HG03045 (cell line): ENCODE data around the gene HIC1.
A peak's percentile ranks its signal among the peaks of the same experiment; 100 is the strongest.
"Not testable (repeated sequence)": the region's sequence is repeated elsewhere in the genome, so short reads cannot be mapped to it uniquely, and the experiment has no call there.

Experiments
- ATAC-seq: cut with Tn5 transposase; IDR thresholded peaks from one replicate; pipeline ENCODE4 v1.9.1; 2021; ENCODE audit warnings: mild to moderate bottlenecking, moderate library complexity; ENCODE audit not compliant: unreplicated experiment

The HIC1 gene, protein sequence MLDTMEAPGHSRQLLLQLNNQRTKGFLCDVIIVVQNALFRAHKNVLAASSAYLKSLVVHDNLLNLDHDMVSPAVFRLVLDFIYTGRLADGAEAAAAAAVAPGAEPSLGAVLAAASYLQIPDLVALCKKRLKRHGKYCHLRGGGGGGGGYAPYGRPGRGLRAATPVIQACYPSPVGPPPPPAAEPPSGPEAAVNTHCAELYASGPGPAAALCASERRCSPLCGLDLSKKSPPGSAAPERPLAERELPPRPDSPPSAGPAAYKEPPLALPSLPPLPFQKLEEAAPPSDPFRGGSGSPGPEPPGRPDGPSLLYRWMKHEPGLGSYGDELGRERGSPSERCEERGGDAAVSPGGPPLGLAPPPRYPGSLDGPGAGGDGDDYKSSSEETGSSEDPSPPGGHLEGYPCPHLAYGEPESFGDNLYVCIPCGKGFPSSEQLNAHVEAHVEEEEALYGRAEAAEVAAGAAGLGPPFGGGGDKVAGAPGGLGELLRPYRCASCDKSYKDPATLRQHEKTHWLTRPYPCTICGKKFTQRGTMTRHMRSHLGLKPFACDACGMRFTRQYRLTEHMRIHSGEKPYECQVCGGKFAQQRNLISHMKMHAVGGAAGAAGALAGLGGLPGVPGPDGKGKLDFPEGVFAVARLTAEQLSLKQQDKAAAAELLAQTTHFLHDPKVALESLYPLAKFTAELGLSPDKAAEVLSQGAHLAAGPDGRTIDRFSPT

DNA sequence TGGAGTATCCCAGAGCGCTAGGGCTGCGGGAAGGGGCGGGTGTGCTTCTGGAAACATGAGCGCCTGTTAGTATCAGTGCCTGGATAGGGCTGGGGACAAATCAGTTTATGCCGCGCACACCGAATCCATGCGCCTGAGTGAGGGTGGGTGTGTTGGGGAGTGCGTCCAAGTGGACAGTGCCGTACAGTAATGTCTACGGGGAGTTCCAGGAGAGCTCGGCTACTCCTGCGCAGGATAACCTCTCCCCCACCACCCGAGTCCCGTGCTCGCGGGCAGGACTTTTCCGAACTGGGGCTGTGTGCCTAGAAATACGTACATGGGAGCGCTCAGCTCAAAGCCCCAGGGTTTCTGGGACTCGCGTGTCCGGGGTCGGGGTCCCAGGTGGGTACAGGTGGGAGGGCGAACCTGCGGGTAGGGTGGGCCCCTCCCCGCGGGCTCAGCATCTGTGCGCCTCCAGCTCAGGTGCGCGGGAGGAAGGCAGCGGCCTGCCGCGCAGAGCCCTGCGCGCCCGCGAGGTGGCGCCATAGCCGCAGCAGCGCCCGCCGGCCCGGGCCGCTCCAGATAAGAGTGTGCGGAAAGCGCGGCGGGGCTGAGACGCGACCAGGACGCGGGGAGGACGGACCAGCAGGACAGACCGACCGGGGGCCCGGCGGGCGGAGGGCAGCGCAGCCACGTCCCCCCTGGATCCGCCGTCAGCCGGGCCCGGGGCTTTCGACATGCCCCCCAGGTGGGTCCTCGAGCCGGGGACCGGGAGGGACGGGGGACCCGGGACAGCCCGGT is at the start of gene HIC1:
TSS of gene HIC1 (plus strand) at position 592 of the 780 bp plus-strand sequence. CDS start 1,588 bp downstream, outside the sequence.
- peak; percentile 25 for ATAC-seq

DNA sequence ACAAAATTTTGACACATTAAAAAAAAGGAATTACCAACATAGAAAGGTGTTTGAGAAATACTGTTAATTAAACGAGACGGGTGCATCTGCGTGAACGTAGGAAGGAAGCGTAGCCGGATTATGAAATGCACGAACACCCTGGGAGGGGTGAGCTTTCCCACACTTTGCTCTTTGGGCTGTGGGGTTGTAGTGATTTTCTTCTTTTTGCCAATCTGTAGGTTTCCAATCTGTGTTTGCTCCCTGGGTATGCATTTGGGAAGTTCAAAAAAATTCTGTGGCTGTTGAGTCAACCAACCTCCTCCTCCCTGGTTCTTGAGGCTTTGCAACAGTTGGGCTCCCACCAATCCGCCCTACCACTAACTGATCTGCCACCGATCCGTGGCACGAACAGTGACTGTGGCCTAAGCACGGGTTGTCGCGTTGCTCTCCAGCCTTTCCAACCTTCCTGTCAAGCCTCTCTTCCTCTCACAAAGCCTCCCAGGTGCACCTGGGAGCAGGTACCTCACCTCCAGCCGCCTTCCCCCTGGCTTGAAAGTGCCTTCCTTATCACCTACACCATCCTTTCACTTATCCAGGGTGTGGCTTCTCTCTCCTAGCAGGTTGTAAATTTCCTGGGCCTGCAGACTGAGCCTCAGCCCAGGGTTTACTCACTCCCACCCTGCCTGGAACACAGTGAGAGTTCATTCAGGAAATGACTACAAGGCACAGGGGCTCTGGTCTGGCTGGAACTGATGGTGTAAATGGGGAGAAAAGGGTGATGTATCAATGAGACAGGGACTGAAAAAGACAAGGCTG is 46.4 kb upstream of the HIC1 start:
- no peak for ATAC-seq

DNA sequence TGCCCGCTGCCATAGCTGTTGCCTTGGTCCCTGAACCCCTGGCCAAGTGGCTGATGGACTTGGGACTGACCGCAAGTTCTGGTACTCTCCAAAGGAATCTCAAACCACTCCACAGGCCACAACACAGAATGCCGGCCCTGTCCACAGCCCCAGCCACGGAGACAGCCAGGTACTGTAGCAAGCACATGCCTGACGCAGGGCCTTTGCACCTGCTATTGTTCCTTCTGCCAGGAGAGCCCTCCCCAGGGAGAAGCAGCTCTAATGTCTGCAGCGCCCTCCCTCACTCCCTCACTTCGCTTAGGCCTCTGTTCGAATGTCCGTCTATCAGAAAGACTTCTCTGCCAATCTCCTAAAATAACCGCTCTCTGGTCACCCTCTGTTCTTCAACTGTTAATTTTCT is 45.2 kb upstream of the HIC1 start:
- no peak for ATAC-seq

DNA sequence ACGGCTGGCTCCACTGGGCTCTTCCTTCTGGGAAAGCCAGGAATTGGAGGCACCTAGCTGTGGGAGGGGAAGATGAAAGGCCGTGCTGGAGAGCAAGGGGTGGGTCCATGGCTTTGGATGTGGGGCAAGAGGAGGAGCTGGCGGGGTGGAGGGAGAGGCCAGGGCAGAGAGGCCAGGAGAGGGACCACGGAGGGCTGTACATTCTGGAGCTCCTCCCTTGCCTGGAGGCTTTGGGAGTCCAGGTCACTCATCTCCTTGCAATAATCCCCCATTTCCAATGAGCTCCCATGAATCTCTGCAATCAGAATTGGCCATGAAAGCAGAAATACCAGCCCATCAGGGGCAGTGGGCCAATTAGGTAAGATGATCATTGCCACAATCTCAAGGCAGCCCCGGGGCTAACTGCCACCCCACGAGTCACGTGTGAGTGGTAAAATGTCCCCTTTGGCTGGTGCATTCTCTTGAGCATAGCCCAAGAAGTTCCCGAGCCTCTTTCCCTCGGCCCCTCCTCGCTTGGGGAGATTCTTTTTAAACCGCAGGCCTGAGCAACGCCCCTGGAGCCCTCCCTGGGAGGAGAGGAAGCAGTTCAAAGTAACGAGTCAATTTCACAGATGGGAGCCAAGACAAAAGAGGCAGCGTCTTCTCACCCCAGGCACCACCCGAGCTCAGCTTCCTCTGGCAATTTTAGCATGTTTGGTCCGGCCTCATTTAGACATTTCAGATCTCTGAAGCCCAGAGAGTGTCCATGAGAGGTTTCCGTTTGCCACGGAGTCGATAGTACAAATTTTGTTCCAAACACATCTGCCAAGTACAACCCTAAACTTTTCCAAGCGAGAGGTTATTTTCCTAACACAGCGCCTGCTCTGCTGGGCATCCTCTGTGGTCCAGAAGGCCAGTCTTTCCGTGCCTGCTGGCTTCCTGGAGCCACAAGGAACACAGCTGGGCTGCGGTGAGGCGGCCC is 43.2 kb upstream of the HIC1 start:
- ATAC-seq: no peak

DNA sequence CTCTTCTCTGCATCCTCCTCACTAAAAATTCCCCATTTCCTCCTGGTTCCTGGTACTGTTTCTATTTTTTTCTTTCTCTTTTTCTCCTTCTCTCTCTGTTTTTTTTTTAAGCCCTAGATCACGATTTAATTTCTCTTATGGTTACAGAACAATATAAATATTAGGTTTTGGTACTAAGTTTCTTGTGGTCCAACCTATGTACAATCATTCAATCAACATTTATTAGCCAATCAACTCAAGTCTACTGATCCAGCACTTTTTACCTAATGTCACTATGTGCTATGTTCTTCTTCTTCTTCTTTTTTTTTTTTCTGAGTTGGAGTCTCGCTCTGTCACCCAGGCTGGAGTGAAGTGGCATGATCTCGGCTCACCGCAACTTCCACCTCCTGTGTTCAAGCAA is 42.4 kb upstream of the HIC1 start:
- ATAC-seq: no peak

DNA sequence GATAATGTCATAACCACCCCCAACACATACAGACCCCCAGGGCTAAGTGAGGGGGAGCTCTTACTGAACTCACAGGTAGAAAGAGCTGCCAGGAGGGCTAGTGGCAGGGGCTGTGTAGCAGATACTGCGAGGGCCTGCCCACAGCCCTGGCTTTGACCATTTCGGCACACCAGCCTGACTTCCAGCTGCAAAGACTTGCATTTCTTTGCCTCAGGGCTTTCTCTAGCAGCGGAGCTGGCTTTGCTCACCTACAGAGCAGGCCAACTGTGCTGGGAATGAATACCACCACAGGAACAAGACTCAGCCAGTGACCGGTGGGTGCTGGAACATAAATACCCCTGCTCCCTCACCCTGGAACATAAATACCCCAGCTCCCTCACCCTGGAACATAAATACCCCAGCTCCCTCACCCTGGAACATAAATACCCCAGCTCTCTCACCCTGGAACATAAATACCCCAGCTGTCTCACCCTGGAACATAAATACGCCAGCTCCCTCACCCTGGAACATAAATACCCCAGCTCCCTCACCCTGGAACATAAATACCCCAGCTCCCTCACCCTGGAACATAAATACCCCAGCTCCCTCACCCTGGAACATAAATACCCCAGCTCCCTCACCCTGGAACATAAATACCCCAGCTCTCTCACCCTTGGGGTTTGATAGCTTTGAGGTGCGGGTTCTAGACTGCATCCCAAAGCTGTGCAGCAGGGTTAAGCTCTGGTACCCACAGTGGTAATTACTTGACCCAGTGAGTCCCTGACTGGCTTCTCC is 41.5 kb upstream of the HIC1 start:
- ATAC-seq: not testable (repeated sequence)

DNA sequence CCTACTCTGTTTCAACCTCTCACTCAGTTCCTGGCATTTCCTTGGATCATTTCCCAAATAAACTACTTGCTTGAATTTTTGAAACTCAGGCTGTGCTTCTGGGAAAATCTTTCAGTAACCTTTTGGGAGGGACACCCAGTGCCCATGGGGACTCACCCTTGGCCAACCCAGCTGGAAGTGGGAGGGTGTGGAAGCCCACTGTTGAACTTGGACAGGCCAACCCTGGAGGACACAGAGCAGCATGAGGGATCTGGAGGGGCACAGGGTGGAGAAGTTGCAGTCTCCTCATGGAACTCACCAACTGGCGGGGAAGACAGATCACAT is 40.9 kb upstream of the HIC1 start:
- ATAC-seq: no peak

DNA sequence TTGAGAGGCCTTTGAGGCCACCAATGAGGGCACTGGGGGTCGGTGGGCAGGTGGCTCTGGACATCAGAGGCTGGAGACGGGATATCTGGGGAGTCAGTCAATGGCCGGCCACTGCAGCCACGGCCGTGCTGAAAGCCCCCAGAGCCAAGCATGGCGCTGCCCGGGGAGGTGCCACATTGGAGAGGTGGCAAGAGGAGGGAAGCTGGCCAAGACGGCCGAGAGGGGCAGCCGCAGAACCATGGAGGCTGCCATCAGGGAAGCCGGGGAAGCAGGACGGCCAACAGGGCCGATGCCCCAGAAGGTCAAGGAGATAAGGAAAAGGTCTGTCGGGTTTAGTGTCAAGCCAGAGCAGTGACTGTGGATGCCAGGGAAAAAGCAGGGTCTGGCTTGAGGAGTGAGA is 39.6 kb upstream of the HIC1 start:
- ATAC-seq: no peak

DNA sequence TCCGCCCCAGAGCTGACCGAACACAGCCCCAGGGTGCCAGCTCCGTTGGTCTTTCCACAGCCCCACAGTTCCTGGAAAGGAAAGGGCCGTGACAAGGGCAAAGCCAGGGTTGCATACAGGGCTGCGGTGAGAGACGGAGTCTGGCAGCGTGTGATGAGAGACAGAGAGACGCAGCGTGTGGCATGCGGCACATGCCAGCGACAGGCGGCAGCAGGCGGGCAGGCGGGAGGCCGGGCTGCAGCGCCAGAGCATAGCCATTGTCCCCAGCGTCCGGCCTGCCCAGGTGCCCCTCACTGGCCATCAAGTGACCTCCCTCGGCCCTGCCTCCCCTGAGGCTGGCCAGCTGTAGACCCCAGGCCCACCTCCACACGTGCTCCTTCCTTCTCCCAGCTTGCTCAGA is 38.4 kb upstream of the HIC1 start:
- no peak for ATAC-seq

DNA sequence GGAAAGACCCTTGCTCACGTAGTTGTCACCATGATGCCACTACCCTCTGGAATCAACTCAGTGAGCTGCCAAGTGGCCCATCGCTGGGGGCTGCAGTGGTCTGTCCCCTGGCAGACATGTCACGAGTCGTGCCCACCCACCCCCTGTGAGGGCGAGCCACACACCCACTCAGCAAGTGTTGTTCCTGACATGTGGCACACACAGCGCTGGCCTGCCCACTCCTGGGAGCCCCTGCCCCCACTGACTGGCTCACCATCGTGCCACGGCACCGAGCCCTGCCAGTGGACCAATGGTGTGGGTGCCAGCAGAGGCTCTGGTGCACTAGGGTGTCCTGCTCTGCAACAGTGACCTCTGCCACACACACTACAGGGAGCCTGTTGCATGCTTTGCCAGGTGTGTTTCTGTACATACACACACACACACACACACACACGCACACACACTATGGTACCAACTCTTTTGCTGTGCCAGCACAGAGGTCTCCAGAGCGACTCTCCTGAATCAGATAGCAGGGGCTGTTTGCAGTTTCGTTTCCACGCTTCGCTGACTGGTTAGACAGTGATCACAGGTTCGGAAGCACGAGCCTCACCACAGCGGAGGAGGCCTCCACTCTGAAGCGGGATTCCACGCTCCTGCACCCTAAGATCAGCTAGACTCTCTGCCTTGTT is 37.5 kb upstream of the HIC1 start:
- no peak for ATAC-seq

DNA sequence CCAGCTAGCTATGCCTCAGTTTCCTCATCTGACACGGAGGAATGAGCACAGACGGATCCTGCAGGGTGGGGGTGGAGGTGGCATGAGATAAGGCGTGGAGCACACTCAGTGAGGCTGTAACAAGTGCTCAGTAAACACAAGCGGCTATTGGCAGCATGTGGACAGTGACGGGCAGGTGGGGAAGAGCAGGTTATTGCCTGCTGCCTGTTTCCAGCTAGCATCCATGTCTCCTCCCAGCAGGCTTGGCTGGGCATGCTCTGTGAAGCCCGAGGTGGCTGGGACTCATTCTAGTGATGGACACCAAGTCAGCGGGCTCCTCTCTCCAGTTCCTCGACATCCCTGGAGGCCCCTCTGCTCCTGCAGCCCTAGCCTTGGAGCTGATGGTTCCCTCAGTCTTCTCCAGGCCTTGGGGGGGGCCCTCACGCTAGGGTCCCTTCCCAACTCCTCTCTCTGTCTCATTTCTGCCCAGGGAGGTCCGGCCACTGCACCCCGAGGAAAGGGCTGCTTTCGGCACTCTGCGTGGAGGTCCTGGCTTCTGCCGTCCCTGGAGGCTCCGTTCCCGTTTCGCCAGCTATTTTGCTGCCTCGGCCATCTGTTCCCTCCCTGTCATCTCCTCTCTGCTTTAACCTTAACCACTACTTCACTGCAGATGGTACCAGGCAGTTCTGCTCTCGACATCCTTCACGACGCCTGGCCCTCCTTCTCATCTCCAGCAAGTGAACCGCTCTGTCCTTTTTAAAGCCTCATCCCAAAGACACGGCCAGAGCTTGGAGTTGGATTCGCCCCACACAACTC is 36.0 kb upstream of the HIC1 start:
- no peak for ATAC-seq

DNA sequence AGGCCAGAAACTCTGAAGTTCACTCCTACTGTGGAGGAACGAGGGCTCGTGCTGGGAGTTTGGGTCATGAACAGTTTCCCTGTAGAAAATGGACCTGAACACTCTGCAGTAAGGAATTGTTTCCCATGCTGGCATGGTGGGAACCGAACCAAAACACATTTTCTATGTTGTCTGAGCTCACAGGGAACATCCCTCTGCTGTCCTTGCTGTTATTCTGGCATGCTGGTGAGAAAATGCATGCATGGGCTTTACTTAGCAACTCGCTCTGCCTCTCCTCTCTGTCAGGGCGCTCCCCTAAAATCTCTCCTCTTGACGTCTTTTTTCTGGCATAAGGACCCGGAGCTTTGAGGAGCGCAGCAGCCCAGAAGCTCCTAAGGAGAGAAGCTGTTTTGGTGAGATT is 35.2 kb upstream of the HIC1 start:
- no peak for ATAC-seq

DNA sequence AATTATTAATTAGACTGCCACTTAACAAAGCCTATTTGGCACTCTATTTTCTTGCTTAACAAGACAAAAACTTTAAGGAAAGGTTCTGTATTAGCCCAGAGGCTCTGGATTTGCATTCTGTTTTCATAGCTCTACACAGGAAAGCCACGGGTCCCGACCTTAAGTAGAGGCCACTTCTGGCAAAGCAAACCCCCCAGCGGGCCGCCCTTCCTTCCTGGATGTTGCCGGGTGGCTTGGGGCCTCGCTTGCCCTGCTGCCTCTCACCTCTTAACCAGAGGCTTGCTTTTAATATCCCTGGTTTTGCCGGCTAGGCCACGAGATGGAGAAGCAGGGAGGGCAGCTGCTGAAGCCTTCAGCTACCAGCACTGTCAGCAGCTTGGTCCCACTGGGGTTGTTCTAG is 34.2 kb upstream of the HIC1 start:
- ATAC-seq: no peak

DNA sequence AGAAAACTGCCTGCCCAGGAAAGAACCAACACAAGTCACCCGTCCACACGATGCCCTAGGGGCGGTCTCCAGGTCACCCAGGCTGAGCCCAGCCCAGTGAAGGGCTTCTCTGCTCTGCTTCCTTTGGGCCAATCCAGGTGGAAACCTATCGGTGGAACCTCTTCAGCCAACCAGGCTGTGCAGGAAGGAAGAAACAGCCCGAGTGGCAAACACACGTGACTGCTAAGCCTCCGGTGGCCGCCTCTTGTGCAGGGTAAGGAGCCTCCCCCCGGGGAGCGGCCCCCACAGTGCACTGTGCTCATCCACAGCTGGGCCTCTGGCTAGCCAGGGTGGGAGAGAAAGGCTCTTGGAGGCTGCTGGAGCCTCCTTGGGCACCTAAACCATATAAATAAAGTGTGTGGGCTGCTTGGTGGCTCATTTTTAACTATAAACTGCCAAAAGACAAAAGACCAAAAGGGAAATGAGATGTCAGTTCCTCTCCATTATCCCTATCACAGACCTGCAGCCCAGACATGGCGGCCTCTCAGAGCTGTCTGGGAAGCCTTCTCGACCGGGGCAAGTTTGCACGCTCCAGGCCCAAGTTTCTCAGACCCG is 32.2 kb upstream of the HIC1 start:
- ATAC-seq: no peak

DNA sequence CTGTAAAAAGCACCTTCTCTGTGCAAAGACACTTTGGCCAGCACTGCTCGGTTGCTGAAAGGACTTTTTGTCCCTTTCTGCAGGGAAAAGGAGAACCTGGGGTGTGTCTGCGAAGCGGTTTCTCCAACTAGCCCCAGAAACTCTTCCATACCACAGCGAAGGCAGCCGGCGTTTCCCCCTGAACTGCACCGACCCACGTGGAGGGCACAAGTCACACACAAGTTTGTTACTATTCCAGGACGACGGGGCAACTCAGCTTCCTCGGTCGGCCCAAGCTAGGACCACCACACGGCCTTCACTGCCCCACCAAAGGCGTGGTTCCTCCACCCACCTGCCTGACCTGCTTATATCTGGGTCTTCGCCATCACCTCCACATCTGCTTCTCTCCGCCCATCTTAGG is 31.6 kb upstream of the HIC1 start:
- no peak for ATAC-seq

DNA sequence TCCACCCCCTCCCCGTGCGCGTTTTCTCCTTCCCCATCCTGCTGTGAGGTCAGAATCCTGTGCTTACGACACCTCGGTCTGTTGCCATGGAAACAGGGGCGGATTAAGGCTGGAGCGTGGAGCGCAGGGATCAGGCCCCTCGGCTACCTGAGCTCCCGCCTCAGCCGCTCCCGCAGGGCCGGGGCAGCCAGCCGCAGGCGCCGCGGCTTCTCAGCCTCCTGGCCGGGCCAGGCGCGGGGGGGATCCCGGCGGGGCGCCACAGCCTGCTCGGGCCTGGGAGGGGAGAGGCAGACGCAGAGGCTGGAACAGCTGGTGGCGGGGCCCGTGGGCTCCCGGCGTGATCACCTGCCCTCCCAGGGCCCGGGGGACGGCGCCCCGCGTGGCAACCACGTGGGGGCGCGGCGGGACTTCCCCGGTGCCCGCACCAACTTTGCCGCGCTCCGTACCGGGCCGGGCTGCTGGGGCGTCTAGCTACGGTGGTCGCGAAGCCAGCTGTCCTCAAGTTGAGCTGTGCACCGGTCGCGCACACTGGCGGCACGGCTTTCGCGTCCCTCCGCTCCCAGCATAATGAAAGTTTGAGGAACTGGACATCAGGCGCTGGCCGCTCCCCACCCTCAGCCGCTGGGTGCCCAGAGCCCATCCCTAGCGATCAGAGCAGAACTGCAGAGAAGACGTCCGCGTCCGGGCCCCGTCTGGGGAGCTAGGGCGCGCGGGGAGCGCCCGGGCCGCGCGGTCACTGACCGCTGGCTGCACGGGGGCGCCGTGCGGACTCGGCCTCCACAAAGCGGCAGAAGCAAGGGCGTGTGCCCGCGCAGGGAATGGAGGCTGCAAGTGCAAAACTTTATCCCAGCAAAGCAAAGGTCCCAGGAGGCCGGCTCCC is 31.0 kb upstream of the HIC1 start:
- no peak for ATAC-seq
